ENCODE results near the gene NHERF1. TPM values are rescaled to one million over a fixed set of nuclear protein-coding genes. Genes with fewer than 3 reads are reported as not detected.

Gene NHERF1
- total RNA-seq, 2 experiments from 2014 or later, result 68.4 to 72.4 TPM

- Mint-ChIP-seq H3K27me3 (no peaks in the 10 kb centered on the region), H3K27ac (peak overlapping the region; percentile 91), H3K36me3 (ENCODE audit: low read depth) (peaks cover 27% of the 10 kb centered on the region), H3K4me1 (ENCODE audit: low read depth) (peaks cover 79% of the 10 kb centered on the region), H3K9me3 (no peaks in the 10 kb centered on the region), H3K4me3 (peak overlapping the region; percentile 88)
- DNase-seq (no peak), ATAC-seq (ENCODE audit: poor library complexity) (no peak)
- CTCF ChIA-PET, result interaction anchor here (0.9 to 3.4 kb wide), 4 partner anchors 9 to 95 kb away, joined by 3 to 18 read pairs (median 6); partner anchors contain the start of gene RAB37
- Histone ChIP-seq H3K27me3 (ENCODE audit: control insufficient read depth in 1 of 2, insufficient read depth in 2 of 2, low read length in 2 of 2) (no peaks in the 10 kb centered on the region), H3K9me3 (ENCODE audit: control insufficient read depth in 1 of 2, insufficient read depth in 1 of 2, low read length in 2 of 2) (no peaks in the 10 kb centered on the region), H3K4me1 (ENCODE audit: insufficient read depth, low read length) (peaks cover 100% of the 10 kb centered on the region), H3K4me3 (ENCODE audit: low read length) (peak overlapping the region; percentile 35), H3K27ac (ENCODE audit: low read depth in 1 of 2, low read length in 2 of 2) (peak overlapping the region; percentile 63 to 65), H3K36me3 (ENCODE audit: insufficient read depth, low read length) (peaks cover 53% of the 10 kb centered on the region)
- POLR2A ChIA-PET, result interaction anchor here (0.7 to 6.1 kb wide), 8 partner anchors 10 to 115 kb away, joined by 3 to 90 read pairs (median 12); partner anchors contain the start of genes FDXR, NAT9, NHERF1 and RAB37
- TF ChIP-seq CTCF (IDR thresholded peaks at IDR 0.05), result no peak
- intact Hi-C loops (cut with DNase I, micrococcal nuclease), result no loop called here
Observed at GRCh38 chr17:74757931-74758847, 9.8 kb downstream of the NHERF1 start.

GRCh38 chr17:74758848-74759168, 10.4 kb downstream of the NHERF1 start:
- Histone ChIP-seq H3K36me3 (ENCODE audit: insufficient read depth, low read length) (peaks cover 54% of the 10 kb centered on the region), H3K27ac (ENCODE audit: low read depth in 1 of 2, low read length in 2 of 2) (peak overlapping the region; percentile 59 to 63), H3K27me3 (ENCODE audit: control insufficient read depth in 1 of 2, insufficient read depth in 2 of 2, low read length in 2 of 2) (no peaks in the 10 kb centered on the region), H3K4me3 (ENCODE audit: low read length) (peak overlapping the region; percentile 35), H3K4me1 (ENCODE audit: insufficient read depth, low read length) (peaks cover 100% of the 10 kb centered on the region), H3K9me3 (ENCODE audit: control insufficient read depth in 1 of 2, insufficient read depth in 1 of 2, low read length in 2 of 2) (no peaks in the 10 kb centered on the region)
- H3K27me3 Mint-ChIP-seq, result no peaks in the 10 kb centered on the region
- ATAC-seq (ENCODE audit: poor library complexity), result peak; percentile 41
- H3K36me3 Mint-ChIP-seq (ENCODE audit: low read depth), result peaks cover 28% of the 10 kb centered on the region
- H3K4me1 Mint-ChIP-seq (ENCODE audit: low read depth), result peaks cover 73% of the 10 kb centered on the region
- peak overlapping the region; percentile 88 for H3K4me3 Mint-ChIP-seq
- DNase-seq, result peak in 4 of 14 experiments; percentile 28 to 68 (median 50)
- intact Hi-C loops (cut with DNase I, micrococcal nuclease), result no loop called here
- TF ChIP-seq CTCF (IDR thresholded peaks at IDR 0.05), result no peak
- CTCF ChIA-PET, result interaction anchor here (0.9 to 3.4 kb wide), 8 partner anchors 8 to 101 kb away, joined by 3 to 23 read pairs (median 8); partner anchors contain the start of gene RAB37
- POLR2A ChIA-PET, result interaction anchor here (0.8 to 6.1 kb wide), 11 partner anchors 11 to 114 kb away, joined by 3 to 90 read pairs (median 7); partner anchors contain the start of genes FDXR, NAT9, NHERF1 and RAB37
- no peaks in the 10 kb centered on the region for H3K9me3 Mint-ChIP-seq
- peak overlapping the region; percentile 91 for H3K27ac Mint-ChIP-seq

- Histone ChIP-seq H3K36me3 (ENCODE audit: insufficient read depth, low read length) (peaks cover 59% of the 10 kb centered on the region), H3K27ac (ENCODE audit: low read depth in 1 of 2, low read length in 2 of 2) (peak overlapping the region; percentile 61 to 63), H3K27me3 (ENCODE audit: control insufficient read depth in 1 of 2, insufficient read depth in 2 of 2, low read length in 2 of 2) (no peaks in the 10 kb centered on the region), H3K4me1 (ENCODE audit: insufficient read depth, low read length) (peaks cover 100% of the 10 kb centered on the region), H3K9me3 (ENCODE audit: control insufficient read depth in 1 of 2, insufficient read depth in 1 of 2, low read length in 2 of 2) (no peaks in the 10 kb centered on the region), H3K4me3 (ENCODE audit: low read length) (peak overlapping the region; percentile 35)
- peaks cover 70% of the 10 kb centered on the region for H3K4me1 Mint-ChIP-seq (ENCODE audit: low read depth)
- peaks cover 32% of the 10 kb centered on the region for H3K36me3 Mint-ChIP-seq (ENCODE audit: low read depth)
- H3K27me3 Mint-ChIP-seq, result no peaks in the 10 kb centered on the region
- TF ChIP-seq CTCF (IDR thresholded peaks at IDR 0.05), result peak; percentile 38
- peak overlapping the region; percentile 91 for H3K27ac Mint-ChIP-seq
- peak overlapping the region; percentile 88 for H3K4me3 Mint-ChIP-seq
- no peaks in the 10 kb centered on the region for H3K9me3 Mint-ChIP-seq
- CTCF ChIA-PET, result interaction anchor here (0.7 to 3.4 kb wide), 7 partner anchors 8 to 103 kb away, joined by 3 to 23 read pairs (median 9); partner anchors contain the start of gene RAB37
- POLR2A ChIA-PET, result interaction anchor here (1.2 to 6.1 kb wide), 12 partner anchors 8 to 114 kb away, joined by 3 to 90 read pairs (median 6); partner anchors contain the start of genes FDXR, NAT9, NHERF1 and RAB37
- intact Hi-C loops (cut with DNase I, micrococcal nuclease), result no loop called here
- peak; percentile 82 for ATAC-seq (ENCODE audit: poor library complexity)
- peak; percentile 37 to 83 (median 52) for DNase-seq
Observed at GRCh38 chr17:74759243-74759801, 10.9 kb downstream of the NHERF1 start.

Data from CD4-positive, alpha-beta T cell (primary cell).